ENCODE measurements around the gene GALK1.

- TF ChIP-seq PHF8 (IDR thresholded peaks at IDR 0.05; ENCODE audit: borderline replicate concordance, low read length): no peak
- TF ChIP-seq RAD21 (CRISPR knock-in tag; conservative IDR thresholded peaks at IDR 0.05 in 1 of 2, IDR thresholded peaks at IDR 0.05 in 1 of 2): no peak
- TF ChIP-seq CTCF (IDR thresholded peaks at IDR 0.05 in 2 of 3, conservative IDR thresholded peaks at IDR 0.05 in 1 of 3; ENCODE audit: insufficient read depth in 2 of 3, low read depth in 1 of 3, low read length in 3 of 3): no peak
- no peak for TF ChIP-seq ATF3 (IDR thresholded peaks at IDR 0.05)
- TF ChIP-seq ATF3 (CRISPR knock-in tag; conservative IDR thresholded peaks at IDR 0.05): no peak
- no peak for TF ChIP-seq HIVEP1 (CRISPR knock-in tag; IDR thresholded peaks at IDR 0.05)
- TF ChIP-seq FOS (IDR thresholded peaks at IDR 0.05; ENCODE audit: extremely low read depth, insufficient read length): no peak
- TF ChIP-seq REST (IDR thresholded peaks at IDR 0.05; ENCODE audit: borderline replicate concordance): no peak
- TF ChIP-seq REST (CRISPR knock-in tag; IDR thresholded peaks at IDR 0.05; ENCODE audit: low read depth): no peak
- TF ChIP-seq RBBP5 (IDR thresholded peaks at IDR 0.05; ENCODE audit: borderline replicate concordance, insufficient read depth, low read length, poor library complexity, severe bottlenecking): no peak
- TF ChIP-seq ELK1 (CRISPR knock-in tag; IDR thresholded peaks at IDR 0.05): no peak
- no peak for TF ChIP-seq ZNF785 (CRISPR knock-in tag; IDR thresholded peaks at IDR 0.05)
- TF ChIP-seq CHD4 (IDR thresholded peaks at IDR 0.05; ENCODE audit: insufficient read depth, insufficient replicate concordance, low read depth, low read length, poor library complexity, severe bottlenecking): no peak
- no peak for TF ChIP-seq SAFB2 (IDR thresholded peaks at IDR 0.05; ENCODE audit: borderline replicate concordance, low read depth, low read length, severe bottlenecking)
- TF ChIP-seq SIX5 (IDR thresholded peaks at IDR 0.05; ENCODE audit: borderline replicate concordance in 1 of 2, insufficient read depth in 1 of 2, low read depth in 1 of 2, low read length in 2 of 2): no peak
- TF ChIP-seq, protein P1, sequence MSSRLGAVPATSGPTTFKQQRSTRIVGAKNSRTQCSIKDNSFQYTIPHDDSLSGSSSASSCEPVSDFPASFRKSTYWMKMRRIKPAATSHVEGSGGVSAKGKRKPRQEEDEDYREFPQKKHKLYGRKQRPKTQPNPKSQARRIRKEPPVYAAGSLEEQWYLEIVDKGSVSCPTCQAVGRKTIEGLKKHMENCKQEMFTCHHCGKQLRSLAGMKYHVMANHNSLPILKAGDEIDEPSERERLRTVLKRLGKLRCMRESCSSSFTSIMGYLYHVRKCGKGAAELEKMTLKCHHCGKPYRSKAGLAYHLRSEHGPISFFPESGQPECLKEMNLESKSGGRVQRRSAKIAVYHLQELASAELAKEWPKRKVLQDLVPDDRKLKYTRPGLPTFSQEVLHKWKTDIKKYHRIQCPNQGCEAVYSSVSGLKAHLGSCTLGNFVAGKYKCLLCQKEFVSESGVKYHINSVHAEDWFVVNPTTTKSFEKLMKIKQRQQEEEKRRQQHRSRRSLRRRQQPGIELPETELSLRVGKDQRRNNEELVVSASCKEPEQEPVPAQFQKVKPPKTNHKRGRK (tag; IDR thresholded peaks at IDR 0.05): no peak
These were observed 1.8 kb downstream of the GALK1 start for GRCh38 chr17:75763269-75763607.

Measured in K562 (cell line).